ENCODE results near the gene SHISA9.

SHISA9 gene

DNA sequence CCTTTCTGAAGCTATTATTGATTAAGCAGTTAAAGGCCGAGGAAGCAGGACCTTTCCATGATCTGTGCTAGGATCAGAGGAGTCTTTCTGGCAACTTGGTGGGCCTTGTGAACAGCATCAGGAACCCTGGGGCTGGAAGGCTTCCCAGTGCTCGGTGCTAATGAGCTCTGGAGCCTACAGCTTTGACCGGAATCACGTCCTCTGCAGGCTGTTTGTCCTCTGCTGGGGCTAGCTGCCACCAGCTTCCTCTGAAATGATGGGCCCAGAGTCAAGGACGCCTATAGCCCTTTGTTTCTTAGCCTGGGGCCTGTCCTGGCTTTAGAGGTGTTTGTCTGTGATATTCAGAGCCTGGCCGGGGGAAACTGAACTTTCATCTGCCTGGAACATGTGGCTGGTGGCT is 111.6 kb downstream of the SHISA9 start:
- no peak for DNase-seq (ENCODE audit: extremely low read depth in 1 of 2, low read depth in 1 of 2)

DNA sequence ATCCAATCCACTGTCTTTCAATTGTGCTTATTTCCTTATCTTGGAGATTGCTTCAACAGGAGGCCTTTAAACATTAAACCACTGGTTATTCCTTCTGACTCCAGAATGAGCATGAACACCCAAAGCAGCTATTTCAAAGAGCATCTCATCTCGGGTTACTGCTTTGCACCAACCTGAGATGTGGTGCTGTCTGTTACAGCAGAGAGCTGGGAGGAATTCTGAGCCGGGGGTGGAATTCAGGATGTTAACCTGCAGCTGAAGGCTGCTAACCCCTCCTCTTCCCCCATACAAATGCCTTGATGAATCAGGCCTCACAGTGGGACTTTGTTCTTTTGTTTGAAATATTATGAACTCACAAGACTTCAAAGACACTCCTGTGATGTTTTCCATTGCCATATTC is 113.1 kb downstream of the SHISA9 start:
- DNase-seq (ENCODE audit: extremely low read depth in 1 of 2, low read depth in 1 of 2), result no peak

DNA sequence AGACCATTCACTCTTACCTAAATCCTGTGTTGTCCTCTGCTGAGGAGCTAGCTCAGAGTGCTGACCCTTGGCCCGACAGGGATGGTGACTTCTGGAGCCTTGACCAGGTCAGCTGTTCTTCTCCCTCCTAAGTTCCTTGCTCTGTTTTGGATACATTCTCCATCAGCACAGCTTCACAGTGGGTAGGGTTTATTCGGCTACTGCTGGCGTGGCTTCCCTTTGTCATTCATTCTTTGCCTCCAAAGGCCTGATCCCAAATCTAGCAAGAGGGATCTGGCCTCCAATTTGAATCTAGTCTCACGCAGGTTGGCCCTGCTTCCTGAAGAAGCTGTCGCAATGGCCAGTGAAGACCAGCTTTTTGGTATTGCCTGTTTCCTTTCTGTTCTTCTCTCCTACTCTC is 116.6 kb downstream of the SHISA9 start:
- no peak for DNase-seq (ENCODE audit: extremely low read depth in 1 of 2, low read depth in 1 of 2)

DNA sequence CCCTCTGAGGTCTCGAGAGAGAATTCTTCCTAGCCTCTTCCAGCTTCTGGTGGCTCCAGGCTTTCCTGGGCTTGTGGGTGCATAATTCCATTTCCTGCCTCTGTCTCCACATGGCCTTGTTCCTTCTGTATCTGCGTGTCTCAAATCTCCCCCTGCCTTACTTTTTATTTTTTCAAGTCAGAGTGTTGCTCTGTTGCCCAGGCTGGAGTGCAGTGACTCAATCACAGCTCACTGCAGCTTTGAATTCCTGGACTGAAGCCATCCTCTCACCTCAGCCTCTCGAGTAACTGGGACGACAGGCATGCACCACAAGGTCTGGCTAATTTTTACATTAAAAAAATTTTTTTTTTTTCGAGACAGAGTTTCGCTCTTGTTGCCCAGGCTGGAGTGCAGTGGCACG is 120.6 kb downstream of the SHISA9 start:
- DNase-seq (ENCODE audit: extremely low read depth in 1 of 2, low read depth in 1 of 2), result no peak

DNA sequence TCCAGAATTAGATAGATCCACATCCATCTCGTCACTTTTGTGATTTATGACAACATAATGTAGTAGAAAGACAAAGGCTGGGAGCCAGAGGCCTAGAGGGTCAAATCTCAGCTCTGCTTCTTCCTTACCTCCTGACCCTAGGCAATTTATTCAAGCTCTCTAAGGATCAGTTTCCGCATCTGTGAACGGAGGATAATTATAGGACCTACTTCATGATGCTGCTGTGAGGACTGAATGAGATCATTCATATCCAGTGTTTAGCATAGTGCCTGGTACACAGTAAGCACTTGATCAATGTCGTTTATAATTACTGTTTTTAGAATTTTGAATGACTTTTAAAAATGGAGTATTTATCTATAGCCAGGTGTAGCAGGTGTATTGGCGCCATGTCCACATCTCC is 128.4 kb downstream of the SHISA9 start:
- DNase-seq (ENCODE audit: extremely low read depth in 1 of 2, low read depth in 1 of 2), result no peak

DNA sequence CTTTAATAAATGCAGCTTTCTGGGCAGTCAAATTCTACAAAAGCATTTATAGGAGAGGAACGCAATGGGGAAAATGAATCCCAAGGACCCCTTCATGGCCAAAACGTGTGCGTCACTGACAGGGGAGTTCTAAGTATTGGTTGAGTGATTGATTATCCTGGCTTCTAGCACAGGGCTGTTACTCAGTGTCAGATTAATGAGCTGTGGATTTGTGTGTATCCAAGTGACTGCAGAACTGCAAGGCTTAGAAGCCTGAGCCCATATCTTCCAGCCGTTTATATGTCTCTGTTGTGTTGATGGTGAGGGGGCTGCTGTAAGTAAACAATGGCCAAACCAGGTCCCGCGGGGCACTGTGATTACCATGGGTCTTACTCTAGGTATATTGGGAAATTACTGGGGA is 129.4 kb downstream of the SHISA9 start:
- no peak for DNase-seq (ENCODE audit: extremely low read depth in 1 of 2, low read depth in 1 of 2)

DNA sequence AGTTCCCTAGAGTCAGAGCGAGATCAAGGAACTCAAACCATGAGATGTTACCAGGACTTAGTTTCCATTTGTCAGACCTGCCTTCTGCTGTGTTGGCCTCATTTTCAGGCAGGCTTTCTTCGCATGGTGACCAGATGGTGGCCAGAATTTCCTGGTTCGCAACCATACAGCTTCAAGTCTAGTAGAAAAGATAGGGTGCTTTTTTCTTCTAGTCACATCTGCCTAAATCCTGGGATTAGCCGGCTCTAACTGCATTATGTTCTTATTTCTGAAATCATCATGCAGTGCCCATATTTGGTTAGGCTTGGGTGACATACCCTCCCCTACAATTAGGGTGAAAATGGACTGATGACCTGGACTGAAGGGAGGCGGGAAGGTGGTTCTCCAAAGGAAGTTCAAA is 131.5 kb downstream of the SHISA9 start:
- DNase-seq (ENCODE audit: extremely low read depth in 1 of 2, low read depth in 1 of 2), result no peak

DNA sequence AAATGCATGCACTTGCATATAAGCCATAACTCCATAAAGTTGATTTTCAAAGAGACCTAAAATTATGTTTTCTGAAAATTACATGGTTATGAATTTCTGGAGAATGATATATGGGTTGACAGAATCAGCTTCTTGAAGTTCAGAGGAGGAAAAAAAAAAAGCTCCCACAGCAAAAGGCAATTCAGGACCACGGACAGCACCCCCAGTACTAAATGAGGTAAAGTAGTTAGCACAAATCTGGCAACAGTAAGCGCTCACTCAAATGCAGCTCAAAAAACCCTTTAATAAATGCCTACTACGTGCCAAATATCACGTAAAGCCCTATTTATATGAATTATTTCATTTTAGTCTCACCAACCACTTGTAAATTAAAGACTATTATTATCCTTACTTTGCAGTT is 135.2 kb downstream of the SHISA9 start:
- DNase-seq (ENCODE audit: extremely low read depth in 1 of 2, low read depth in 1 of 2), result no peak

DNA sequence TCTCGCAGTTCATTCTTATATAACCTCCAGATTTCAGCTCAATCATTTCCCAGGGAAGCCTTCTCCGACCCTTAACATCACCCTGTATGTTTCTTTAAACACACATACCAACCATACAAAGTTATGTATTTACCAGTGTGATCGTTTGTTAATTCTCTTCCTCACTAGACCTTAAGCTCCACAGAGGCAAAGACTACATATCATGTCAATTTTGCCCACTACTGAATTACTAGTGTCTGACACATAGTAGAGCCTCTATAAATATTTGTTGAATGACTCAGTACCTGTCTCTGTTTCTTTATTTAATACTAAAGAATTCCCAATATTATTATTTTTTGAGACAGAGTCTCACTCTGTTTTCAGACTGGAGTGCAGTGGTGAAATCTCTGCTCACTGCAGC is 137.2 kb downstream of the SHISA9 start:
- no peak for DNase-seq (ENCODE audit: extremely low read depth in 1 of 2, low read depth in 1 of 2)

DNA sequence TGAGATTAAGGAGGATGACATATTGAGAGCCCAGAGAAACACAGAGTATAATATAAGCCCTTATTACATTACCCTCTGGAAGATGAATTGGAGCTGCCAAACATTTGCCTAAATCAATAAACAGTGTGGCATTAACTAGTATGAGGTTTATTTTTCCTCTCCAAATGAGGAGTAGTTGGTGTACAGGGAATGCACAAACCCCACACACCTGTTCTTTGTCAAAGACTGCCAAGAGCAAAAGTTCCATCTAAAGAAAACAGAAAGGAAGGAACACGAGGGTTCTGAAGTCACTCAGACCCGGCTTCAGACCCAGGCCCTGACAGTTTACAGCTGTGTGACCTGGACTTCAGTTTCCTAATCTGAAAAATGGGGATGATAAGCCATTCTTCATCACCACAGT is 138.1 kb downstream of the SHISA9 start:
- no peak for DNase-seq (ENCODE audit: extremely low read depth in 1 of 2, low read depth in 1 of 2)

DNA sequence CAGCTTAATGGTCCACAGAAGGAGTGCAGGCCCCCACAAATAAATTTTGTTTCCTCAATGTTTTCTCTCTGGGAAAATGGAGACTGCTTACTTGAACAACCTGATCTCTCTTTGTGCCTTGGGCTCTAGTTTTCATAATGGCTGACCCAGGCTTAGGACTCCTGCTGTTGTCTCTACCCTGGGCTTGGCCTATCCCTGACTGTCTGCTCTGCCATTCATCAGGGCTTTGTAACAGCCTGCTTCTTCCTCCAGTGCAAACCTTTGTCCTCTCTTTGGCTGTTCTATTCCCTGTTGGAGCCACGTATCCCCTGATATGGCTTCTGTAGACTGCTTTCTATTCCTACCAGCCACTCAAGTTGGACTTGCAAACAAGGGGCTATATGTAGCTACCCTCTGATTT is 139.8 kb downstream of the SHISA9 start:
- DNase-seq (ENCODE audit: extremely low read depth in 1 of 2, low read depth in 1 of 2), result no peak

DNA sequence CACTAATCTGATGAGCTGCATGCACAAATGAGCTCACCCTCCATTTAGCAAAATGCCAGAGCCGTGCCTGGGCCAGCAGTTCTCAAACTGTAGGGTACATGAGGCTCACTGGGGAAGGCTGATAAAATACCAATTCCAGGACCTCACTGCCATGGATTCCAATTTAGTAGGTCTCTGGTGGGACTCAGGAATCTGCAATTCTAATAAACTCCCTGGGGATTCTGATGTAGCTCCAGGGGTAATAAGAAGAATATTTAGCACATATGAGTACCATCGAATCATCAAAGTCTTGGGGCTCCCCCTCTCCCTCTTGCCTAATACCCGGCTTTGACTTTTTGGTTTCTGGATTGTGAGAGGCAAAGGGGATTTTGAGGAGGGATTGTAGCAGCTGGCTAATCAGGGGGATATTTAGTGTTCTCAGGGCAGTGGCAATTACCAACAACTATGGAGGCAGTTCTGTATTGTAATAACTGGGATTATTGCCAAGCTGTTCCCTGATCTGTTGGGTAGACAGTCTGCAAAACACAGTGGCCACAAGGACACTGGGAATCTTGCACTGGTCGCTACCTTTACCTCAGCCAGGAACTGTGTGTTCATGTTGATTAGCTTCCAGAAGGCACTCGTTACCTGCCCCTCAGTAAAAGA is 140.4 kb downstream of the SHISA9 start:
- DNase-seq (ENCODE audit: extremely low read depth in 1 of 2, low read depth in 1 of 2), result no peak

DNA sequence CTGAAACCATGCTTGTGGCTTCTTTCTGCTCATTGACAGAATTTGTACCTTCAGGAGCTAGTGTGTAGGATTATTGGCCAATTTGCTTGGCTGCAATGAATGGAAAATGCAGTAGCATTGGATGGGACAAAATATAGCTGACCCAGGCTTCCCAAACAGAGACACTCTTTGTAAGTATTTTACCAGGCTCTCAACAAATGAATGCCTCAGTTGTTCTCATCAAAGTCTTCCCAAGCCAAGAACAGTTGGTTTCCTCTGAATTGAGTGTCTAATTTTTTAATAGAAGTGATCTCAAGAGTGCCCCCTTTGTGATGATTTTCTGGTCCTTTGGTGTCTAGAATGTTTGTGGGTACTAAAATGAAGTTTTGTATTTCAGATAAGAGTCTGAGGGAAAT is 140.9 kb downstream of the SHISA9 start:
- no peak for DNase-seq (ENCODE audit: extremely low read depth in 1 of 2, low read depth in 1 of 2)

DNA sequence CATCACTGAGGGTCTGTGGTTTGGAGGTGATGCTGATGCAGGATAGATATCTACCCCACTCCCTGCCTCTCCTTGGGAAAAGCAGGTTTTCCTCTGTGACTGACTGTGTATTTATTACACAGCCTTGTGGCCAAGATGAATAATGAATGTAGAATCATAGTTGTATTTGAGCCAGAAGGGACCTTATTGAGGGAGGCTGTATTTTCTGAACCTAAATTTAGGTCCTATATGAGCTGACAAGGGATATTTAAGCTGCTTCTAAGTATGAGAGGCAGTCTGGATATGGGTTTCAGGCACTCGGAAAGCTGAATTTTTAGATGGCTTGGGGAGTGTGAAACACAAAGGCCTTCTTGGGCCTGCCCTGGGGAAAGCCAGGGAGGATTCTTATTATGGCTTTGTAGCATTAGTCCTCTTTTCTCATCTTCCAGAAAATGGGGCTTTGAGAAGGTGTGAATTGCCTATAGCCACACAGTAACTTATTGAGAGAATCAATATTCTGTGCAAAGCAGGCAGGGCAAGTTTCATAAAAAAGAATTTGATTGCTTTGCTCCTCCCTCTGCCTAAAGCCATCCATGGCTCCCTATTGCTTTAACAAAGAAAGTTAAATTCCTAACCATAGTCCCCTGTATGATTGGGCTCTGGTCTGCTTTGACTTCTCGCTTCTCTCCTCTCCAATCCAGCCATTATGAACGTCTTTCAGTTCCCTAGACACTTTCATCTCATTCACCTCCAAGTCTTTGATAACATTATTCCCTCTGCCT is 144.8 kb downstream of the SHISA9 start:
- DNase-seq (ENCODE audit: extremely low read depth in 1 of 2, low read depth in 1 of 2), result no peak

DNA sequence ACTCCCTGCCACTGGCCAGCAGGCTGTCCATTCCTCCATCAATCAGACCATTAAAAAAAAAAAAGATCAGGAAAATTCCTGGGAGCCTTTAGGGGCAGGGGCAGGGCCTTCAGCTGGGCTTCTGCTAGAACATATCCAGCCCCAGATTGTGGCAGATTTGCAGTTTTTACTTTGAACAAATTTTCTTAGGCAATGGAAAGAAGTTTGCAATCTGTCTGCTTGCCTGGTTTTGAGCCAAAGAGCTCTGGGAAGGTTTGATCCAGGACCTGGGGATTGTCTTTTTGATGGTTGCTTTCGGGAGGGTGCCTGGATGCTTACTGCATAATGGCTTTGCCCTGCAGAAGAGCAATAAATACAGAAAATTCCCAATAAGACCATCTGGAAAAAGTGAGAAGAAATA is 145.9 kb downstream of the SHISA9 start:
- DNase-seq (ENCODE audit: extremely low read depth in 1 of 2, low read depth in 1 of 2), result no peak

DNA sequence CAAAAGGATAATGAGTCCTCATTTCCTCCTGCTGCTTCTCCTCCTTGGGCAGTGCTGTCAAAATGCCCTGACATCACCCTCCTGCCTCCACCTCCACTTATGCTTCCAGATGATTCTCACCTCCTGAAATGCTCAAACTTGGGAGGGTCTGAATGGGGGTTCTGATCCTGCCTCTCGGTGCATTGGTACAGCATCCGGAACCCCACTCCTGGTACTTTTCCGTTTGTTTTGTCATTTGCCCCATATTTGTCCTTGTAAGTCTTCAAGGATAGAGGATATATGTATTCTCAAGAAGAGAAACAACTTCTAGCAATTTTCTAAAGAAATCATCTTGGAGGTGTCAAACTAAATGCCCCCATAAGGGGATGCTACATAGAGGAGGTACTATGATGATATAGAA is 148.3 kb downstream of the SHISA9 start:
- no peak for DNase-seq (ENCODE audit: extremely low read depth in 1 of 2, low read depth in 1 of 2)

DNA sequence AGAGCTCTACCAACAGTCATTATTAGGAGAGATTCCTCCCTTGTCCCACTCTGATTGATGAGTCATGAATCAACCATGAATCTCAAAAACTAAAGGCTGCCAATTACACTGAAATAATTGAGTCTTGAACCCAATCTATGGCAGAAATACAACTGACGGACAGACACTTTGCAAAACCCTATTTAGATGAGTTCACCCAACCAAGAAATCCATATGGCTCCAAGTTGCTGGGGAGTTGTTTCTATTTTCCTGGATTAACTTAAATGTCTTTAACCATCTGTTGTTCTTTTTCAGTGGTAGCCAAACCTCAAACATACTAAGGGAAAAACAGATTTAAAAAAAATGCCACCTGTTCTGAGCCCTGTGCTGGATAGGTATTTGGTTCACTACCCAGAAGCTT is 151.0 kb downstream of the SHISA9 start:
- DNase-seq (ENCODE audit: extremely low read depth in 1 of 2, low read depth in 1 of 2), result no peak

DNA sequence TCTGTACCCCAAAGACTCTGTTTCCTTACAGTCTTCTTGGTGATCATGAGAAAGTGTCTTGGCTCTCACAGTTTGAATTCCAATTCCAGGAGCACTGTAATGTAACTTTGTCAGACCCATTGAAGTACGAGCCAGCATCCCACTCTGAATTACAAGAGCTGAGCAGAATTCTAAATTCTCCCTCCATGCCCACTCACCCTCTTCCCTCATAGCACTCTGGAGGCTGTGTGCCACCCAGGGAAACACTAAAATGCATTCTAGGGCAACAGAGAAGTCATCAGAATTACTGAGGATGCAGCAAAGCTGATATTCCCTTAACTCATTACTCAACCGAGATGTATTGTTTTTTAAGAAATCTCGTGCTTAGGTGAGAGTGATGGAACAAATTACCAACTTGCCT is 154.1 kb downstream of the SHISA9 start:
- DNase-seq (ENCODE audit: extremely low read depth in 1 of 2, low read depth in 1 of 2), result no peak

DNA sequence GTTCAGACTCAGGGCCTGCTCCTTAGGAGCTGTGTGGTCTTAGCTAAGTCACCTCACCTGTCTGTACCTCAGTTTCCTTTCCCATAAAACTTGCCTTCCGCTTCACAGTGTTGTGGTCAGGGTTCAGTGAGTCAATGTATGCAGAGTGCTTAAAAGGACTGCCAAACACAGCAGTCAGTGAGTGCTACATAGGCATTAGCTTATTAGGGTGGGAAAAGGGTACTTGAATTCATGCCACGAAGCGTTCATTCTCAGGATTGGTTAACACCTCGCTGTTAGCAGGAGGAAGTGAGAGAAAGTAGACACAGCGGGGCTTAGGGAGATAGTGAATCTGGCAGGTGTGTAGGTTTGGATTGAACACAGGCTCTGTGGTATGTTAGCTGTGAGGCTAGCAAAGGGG is 155.2 kb downstream of the SHISA9 start:
- no peak for DNase-seq (ENCODE audit: extremely low read depth in 1 of 2, low read depth in 1 of 2)

DNA sequence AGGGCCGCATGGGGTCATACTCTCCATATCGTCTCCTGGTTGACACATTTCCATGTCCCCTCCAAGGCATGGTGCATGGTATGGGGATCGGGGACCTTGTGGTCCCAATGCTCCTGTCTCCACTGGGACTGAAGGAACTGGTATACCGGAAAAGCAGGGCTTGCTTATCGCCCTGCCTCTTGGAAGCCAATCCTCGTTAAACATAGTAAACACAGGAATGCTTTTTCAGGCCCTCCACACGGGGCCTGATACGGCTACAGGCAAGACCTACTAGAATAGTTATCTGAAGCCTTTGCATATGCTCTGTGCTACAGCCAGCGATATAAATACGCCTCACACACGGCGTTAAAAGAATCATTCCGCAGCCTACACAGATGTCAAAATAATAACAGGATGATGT is 159.5 kb downstream of the SHISA9 start:
- DNase-seq (ENCODE audit: extremely low read depth in 1 of 2, low read depth in 1 of 2), result no peak

DNA sequence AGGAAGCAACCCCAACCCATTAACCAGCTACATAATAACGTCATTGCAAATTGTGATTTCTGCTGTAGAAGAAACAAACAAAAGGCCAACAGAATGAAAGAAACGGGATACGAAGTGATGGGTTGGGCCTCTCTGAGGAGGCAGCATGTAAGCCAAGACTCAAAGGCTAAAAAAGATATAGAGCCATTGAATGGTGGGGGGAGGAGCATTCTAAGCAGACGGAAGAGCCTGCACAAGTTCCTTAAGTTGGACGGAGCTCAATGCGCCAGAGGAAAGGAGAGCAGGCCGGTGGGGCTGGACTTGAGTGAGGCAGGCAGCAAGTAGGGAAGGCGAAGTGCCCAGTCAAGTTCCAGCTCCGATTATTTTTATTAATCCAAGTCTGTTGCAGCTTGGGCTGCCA is 160.3 kb downstream of the SHISA9 start:
- no peak for DNase-seq (ENCODE audit: extremely low read depth in 1 of 2, low read depth in 1 of 2)

DNA sequence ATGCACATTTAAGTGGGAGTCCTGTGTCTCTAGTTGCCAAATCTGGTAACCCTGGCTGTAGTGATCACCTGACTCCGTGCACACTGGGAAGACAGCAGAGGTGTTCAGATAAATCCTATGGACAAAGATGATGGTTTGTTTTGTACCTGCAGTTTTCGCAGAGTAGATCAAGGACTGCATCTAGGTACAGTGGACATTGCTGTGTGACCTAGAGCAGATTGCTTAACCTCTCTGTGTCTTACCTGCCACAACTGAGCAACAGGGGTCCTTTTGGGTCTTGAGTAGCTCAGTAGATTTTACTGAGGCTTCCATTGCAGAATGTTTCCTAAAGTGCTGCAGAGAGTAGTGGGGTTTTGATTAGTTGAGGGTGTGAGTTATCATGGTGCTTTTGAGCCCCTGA is 160.8 kb downstream of the SHISA9 start:
- no peak for DNase-seq (ENCODE audit: extremely low read depth in 1 of 2, low read depth in 1 of 2)

DNA sequence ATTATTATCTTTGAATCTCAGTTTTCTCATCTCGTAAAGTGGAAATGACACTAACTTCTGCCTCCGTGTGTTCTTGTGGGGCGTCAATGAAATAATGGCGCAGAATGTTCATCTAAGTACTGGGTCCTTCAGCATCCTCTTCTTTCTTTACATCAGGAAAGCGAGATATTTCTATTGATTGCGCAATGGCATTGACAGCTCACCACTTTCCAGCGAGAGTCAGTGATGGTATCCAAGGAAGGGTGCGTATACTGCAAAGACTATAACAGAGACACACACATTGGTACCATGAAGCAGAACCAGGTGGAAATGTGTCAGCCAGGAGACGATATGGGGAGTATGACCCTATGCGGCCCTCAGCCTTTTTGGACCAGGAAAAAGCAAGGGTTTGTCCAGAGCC is 162.1 kb downstream of the SHISA9 start:
- DNase-seq (ENCODE audit: extremely low read depth in 1 of 2, low read depth in 1 of 2), result no peak
